Astrocyte (in vitro differentiated cells and primary cell): ENCODE data around the gene ORMDL1.
"Not testable (repeated sequence)": the region's sequence is repeated elsewhere in the genome, so short reads cannot be mapped to it uniquely, and the experiment has no call there.

Experiments
- CTCF ChIP-seq: IDR thresholded peaks from 2 replicates; pipeline ENCODE4 v1.5.1; 2011; ENCODE audit warnings: low read depth, mild to moderate bottlenecking, inconsistent platforms, low read length, moderate library complexity; ENCODE audit not compliant: insufficient read depth
- EZH2 ChIP-seq: IDR thresholded peaks from 2 replicates; pipeline ENCODE4 v1.6.1; 2012; ENCODE audit warnings: mild to moderate bottlenecking, low read length, inconsistent platforms; ENCODE audit not compliant: insufficient read depth

GRCh38 chr2:189760154-189760553 lies 24.0 kb downstream of the ORMDL1 start:
- not testable (repeated sequence) for TF ChIP-seq CTCF, EZH2
